ENCODE results near the gene RHOB. TPM values are rescaled to one million over a fixed set of nuclear protein-coding genes. Genes with fewer than 3 reads are reported as not detected.

Gene RHOB
- total RNA-seq, 1 donor from 2014 or later: 135 TPM

- no peak for DNase-seq
- H3K27ac Mint-ChIP-seq (ENCODE audit: unreplicated experiment): no peak overlapping the region
- H3K9me3 Mint-ChIP-seq (ENCODE audit: unreplicated experiment): peaks cover 3% of the 10 kb centered on the region
- no peak for TF ChIP-seq CTCF (IDR thresholded peaks at IDR 0.05; ENCODE audit: partially characterized antibody, unreplicated experiment)
- H3K27me3 Mint-ChIP-seq (ENCODE audit: unreplicated experiment): peaks cover 5% of the 10 kb centered on the region
- no peak overlapping the region for H3K4me3 Mint-ChIP-seq (ENCODE audit: unreplicated experiment)
- peaks cover 6% of the 10 kb centered on the region for H3K4me1 Mint-ChIP-seq (ENCODE audit: low read depth, unreplicated experiment)
- no peaks in the 10 kb centered on the region for H3K36me3 Mint-ChIP-seq (ENCODE audit: unreplicated experiment)
Measured at GRCh38 chr2:20485612-20486388, 38.9 kb downstream of the RHOB start.

GRCh38 chr2:20486571-20486970 is 39.7 kb downstream of the RHOB start:
- Mint-ChIP-seq H3K4me3 (ENCODE audit: unreplicated experiment) (no peak overlapping the region), H3K9me3 (ENCODE audit: unreplicated experiment) (peaks cover 3% of the 10 kb centered on the region), H3K27ac (ENCODE audit: unreplicated experiment) (no peak overlapping the region), H3K4me1 (ENCODE audit: low read depth, unreplicated experiment) (peaks cover 6% of the 10 kb centered on the region), H3K27me3 (ENCODE audit: unreplicated experiment) (peaks cover 5% of the 10 kb centered on the region), H3K36me3 (ENCODE audit: unreplicated experiment) (no peaks in the 10 kb centered on the region)
- no peak for DNase-seq
- TF ChIP-seq CTCF (IDR thresholded peaks at IDR 0.05; ENCODE audit: partially characterized antibody, unreplicated experiment): no peak

GRCh38 chr2:20487030-20487391 is 40.1 kb downstream of the RHOB start:
- Mint-ChIP-seq H3K9me3 (ENCODE audit: unreplicated experiment) (peaks cover 3% of the 10 kb centered on the region), H3K4me3 (ENCODE audit: unreplicated experiment) (no peak overlapping the region), H3K36me3 (ENCODE audit: unreplicated experiment) (no peaks in the 10 kb centered on the region), H3K4me1 (ENCODE audit: low read depth, unreplicated experiment) (peaks cover 9% of the 10 kb centered on the region), H3K27ac (ENCODE audit: unreplicated experiment) (no peak overlapping the region), H3K27me3 (ENCODE audit: unreplicated experiment) (peaks cover 5% of the 10 kb centered on the region)
- DNase-seq: no peak
- no peak for TF ChIP-seq CTCF (IDR thresholded peaks at IDR 0.05; ENCODE audit: partially characterized antibody, unreplicated experiment)

GRCh38 chr2:20487392-20488174 is 40.7 kb downstream of the RHOB start:
- H3K36me3 Mint-ChIP-seq (ENCODE audit: unreplicated experiment): no peaks in the 10 kb centered on the region
- H3K4me1 Mint-ChIP-seq (ENCODE audit: low read depth, unreplicated experiment): peaks cover 11% of the 10 kb centered on the region
- no peak overlapping the region for H3K4me3 Mint-ChIP-seq (ENCODE audit: unreplicated experiment)
- H3K27me3 Mint-ChIP-seq (ENCODE audit: unreplicated experiment): peaks cover 5% of the 10 kb centered on the region
- TF ChIP-seq CTCF (IDR thresholded peaks at IDR 0.05; ENCODE audit: partially characterized antibody, unreplicated experiment): no peak
- DNase-seq: no peak
- H3K9me3 Mint-ChIP-seq (ENCODE audit: unreplicated experiment): peaks cover 2% of the 10 kb centered on the region
- no peak overlapping the region for H3K27ac Mint-ChIP-seq (ENCODE audit: unreplicated experiment)

- Mint-ChIP-seq H3K27ac (ENCODE audit: unreplicated experiment) (no peak overlapping the region), H3K4me1 (ENCODE audit: low read depth, unreplicated experiment) (peaks cover 11% of the 10 kb centered on the region), H3K9me3 (ENCODE audit: unreplicated experiment) (peaks cover 2% of the 10 kb centered on the region), H3K27me3 (ENCODE audit: unreplicated experiment) (peaks cover 5% of the 10 kb centered on the region), H3K4me3 (ENCODE audit: unreplicated experiment) (no peak overlapping the region), H3K36me3 (ENCODE audit: unreplicated experiment) (no peaks in the 10 kb centered on the region)
- no peak for TF ChIP-seq CTCF (IDR thresholded peaks at IDR 0.05; ENCODE audit: partially characterized antibody, unreplicated experiment)
- no peak for DNase-seq
Measured at GRCh38 chr2:20488201-20488641, 41.3 kb downstream of the RHOB start.
